GM18520 (cell line): Measurements from ENCODE around the gene PTGER1.
"Not testable (repeated sequence)": the region's sequence is repeated elsewhere in the genome, so short reads cannot be mapped to it uniquely, and the experiment has no call there.

Source experiments
- ATAC-seq: cut with Tn5 transposase; IDR thresholded peaks from one replicate; pipeline ENCODE4 v1.9.1; 2021; ENCODE audit not compliant: unreplicated experiment

Gene PTGER1

GRCh38 chr19:14475251-14476073 lies at the start of gene PTGER1:
Gene PTGER1, minus strand, starts transcription at chr19:14475354. Its CDS starts 1,034 bp downstream, at chr19:14474320.
- no peak for ATAC-seq

- no peak for ATAC-seq
Observed at GRCh38 chr19:14520543-14520942, 45.4 kb upstream of the PTGER1 start.

- ATAC-seq: no peak
Observed at GRCh38 chr19:14519860-14520407, 44.8 kb upstream of the PTGER1 start.

GRCh38 chr19:14519245-14519859 lies 44.2 kb upstream of the PTGER1 start:
- ATAC-seq: no peak

GRCh38 chr19:14517840-14518505 lies 42.8 kb upstream of the PTGER1 start, which contains the start of gene DNAJB1:
Gene DNAJB1, minus strand, starts transcription at chr19:14518397. Its CDS starts 48 bp downstream, at chr19:14518349.
- ATAC-seq: peak; percentile 45

- no peak for ATAC-seq
Observed at GRCh38 chr19:14517446-14517839, 42.3 kb upstream of the PTGER1 start.

GRCh38 chr19:14516746-14517438 lies 41.7 kb upstream of the PTGER1 start:
- ATAC-seq: no peak

- no peak for ATAC-seq
Observed at GRCh38 chr19:14516048-14516534, 40.9 kb upstream of the PTGER1 start.

- ATAC-seq: no peak
Observed at GRCh38 chr19:14515501-14516047, 40.4 kb upstream of the PTGER1 start.

GRCh38 chr19:14514215-14514863 lies 39.2 kb upstream of the PTGER1 start:
- no peak for ATAC-seq

- ATAC-seq: no peak
Observed at GRCh38 chr19:14512406-14512961, 37.3 kb upstream of the PTGER1 start.

- ATAC-seq: no peak
Observed at GRCh38 chr19:14511229-14511593, 36.1 kb upstream of the PTGER1 start.

- ATAC-seq: no peak
Observed at GRCh38 chr19:14510311-14511228, 35.4 kb upstream of the PTGER1 start.

GRCh38 chr19:14507704-14508542 lies 32.8 kb upstream of the PTGER1 start:
- ATAC-seq: no peak

GRCh38 chr19:14505488-14506239 lies 30.5 kb upstream of the PTGER1 start:
- no peak for ATAC-seq

- ATAC-seq: not testable (repeated sequence)
Observed at GRCh38 chr19:14504575-14504974, 29.4 kb upstream of the PTGER1 start.

GRCh38 chr19:14503285-14503684 lies 28.1 kb upstream of the PTGER1 start:
- ATAC-seq: no peak
